ENCODE results near the gene AGBL1.

The AGBL1 gene

GRCh38 chr15:86362555-86362954 is 282.9 kb downstream of the AGBL1 start:
- Mint-ChIP-seq H3K36me3 (ENCODE audit: low read depth) (no peaks in the 10 kb centered on the region), H3K27me3 (ENCODE audit: low read depth) (no peaks in the 10 kb centered on the region), H3K4me3 (no peak overlapping the region), H3K9me3 (no peaks in the 10 kb centered on the region), H3K4me1 (ENCODE audit: low read depth) (no peaks in the 10 kb centered on the region), H3K27ac (no peak overlapping the region)
- no peak for DNase-seq (ENCODE audit: low spot score)

- Mint-ChIP-seq H3K9me3 (peaks cover 9% of the 10 kb centered on the region), H3K27me3 (ENCODE audit: low read depth) (no peaks in the 10 kb centered on the region), H3K27ac (no peak overlapping the region), H3K4me3 (no peak overlapping the region), H3K36me3 (ENCODE audit: low read depth) (no peaks in the 10 kb centered on the region), H3K4me1 (ENCODE audit: low read depth) (no peaks in the 10 kb centered on the region)
- no peak for DNase-seq (ENCODE audit: low spot score)
Observed at GRCh38 chr15:86373147-86373546, 293.5 kb downstream of the AGBL1 start.

- H3K36me3 Mint-ChIP-seq (ENCODE audit: low read depth), result no peaks in the 10 kb centered on the region
- H3K4me1 Mint-ChIP-seq (ENCODE audit: low read depth), result no peaks in the 10 kb centered on the region
- H3K4me3 Mint-ChIP-seq, result no peak overlapping the region
- no peaks in the 10 kb centered on the region for H3K27me3 Mint-ChIP-seq (ENCODE audit: low read depth)
- DNase-seq (ENCODE audit: low spot score), result no peak
- H3K27ac Mint-ChIP-seq, result no peak overlapping the region
- peaks cover 9% of the 10 kb centered on the region for H3K9me3 Mint-ChIP-seq
Observed at GRCh38 chr15:86375733-86376280, 296.1 kb downstream of the AGBL1 start.

GRCh38 chr15:86377914-86378313 is 298.2 kb downstream of the AGBL1 start:
- DNase-seq (ENCODE audit: low spot score), result no peak
- peaks cover 9% of the 10 kb centered on the region for H3K9me3 Mint-ChIP-seq
- H3K4me1 Mint-ChIP-seq (ENCODE audit: low read depth), result no peaks in the 10 kb centered on the region

GRCh38 chr15:86382341-86382740 is 302.7 kb downstream of the AGBL1 start:
- Mint-ChIP-seq H3K9me3 (no peaks in the 10 kb centered on the region), H3K36me3 (ENCODE audit: low read depth) (no peaks in the 10 kb centered on the region), H3K27me3 (ENCODE audit: low read depth) (no peaks in the 10 kb centered on the region), H3K4me1 (ENCODE audit: low read depth) (no peaks in the 10 kb centered on the region), H3K4me3 (no peak overlapping the region), H3K27ac (no peak overlapping the region)
- no peak for DNase-seq (ENCODE audit: low spot score)

More at GRCh38 chr15:86377914-86378313, 298.2 kb downstream of the AGBL1 start:
- Mint-ChIP-seq H3K27ac (no peak overlapping the region), H3K4me3 (no peak overlapping the region), H3K36me3 (ENCODE audit: low read depth) (no peaks in the 10 kb centered on the region), H3K27me3 (ENCODE audit: low read depth) (no peaks in the 10 kb centered on the region)

- H3K27ac Mint-ChIP-seq, result no peak overlapping the region
- no peak overlapping the region for H3K4me3 Mint-ChIP-seq
- no peak for DNase-seq (ENCODE audit: low spot score)
- H3K27me3 Mint-ChIP-seq (ENCODE audit: low read depth), result no peaks in the 10 kb centered on the region
- H3K36me3 Mint-ChIP-seq (ENCODE audit: low read depth), result no peaks in the 10 kb centered on the region
- H3K9me3 Mint-ChIP-seq, result no peaks in the 10 kb centered on the region
- H3K4me1 Mint-ChIP-seq (ENCODE audit: low read depth), result no peaks in the 10 kb centered on the region
Observed at GRCh38 chr15:86383611-86384010, 303.9 kb downstream of the AGBL1 start.

GRCh38 chr15:86384186-86384585 is 304.5 kb downstream of the AGBL1 start:
- Mint-ChIP-seq H3K4me3 (no peak overlapping the region), H3K36me3 (ENCODE audit: low read depth) (no peaks in the 10 kb centered on the region), H3K9me3 (no peaks in the 10 kb centered on the region), H3K27me3 (ENCODE audit: low read depth) (peaks cover under 1% of the 10 kb centered on the region), H3K27ac (no peak overlapping the region), H3K4me1 (ENCODE audit: low read depth) (no peaks in the 10 kb centered on the region)
- DNase-seq (ENCODE audit: low spot score), result no peak

- H3K9me3 Mint-ChIP-seq, result no peaks in the 10 kb centered on the region
- no peak overlapping the region for H3K4me3 Mint-ChIP-seq
- H3K27me3 Mint-ChIP-seq (ENCODE audit: low read depth), result peaks cover 6% of the 10 kb centered on the region
- no peaks in the 10 kb centered on the region for H3K36me3 Mint-ChIP-seq (ENCODE audit: low read depth)
- H3K27ac Mint-ChIP-seq, result no peak overlapping the region
- DNase-seq (ENCODE audit: low spot score), result no peak
- H3K4me1 Mint-ChIP-seq (ENCODE audit: low read depth), result no peaks in the 10 kb centered on the region
Observed at GRCh38 chr15:86392296-86392695, 312.6 kb downstream of the AGBL1 start.

- Mint-ChIP-seq H3K36me3 (ENCODE audit: low read depth) (no peaks in the 10 kb centered on the region), H3K9me3 (no peaks in the 10 kb centered on the region), H3K4me3 (no peak overlapping the region), H3K4me1 (ENCODE audit: low read depth) (no peaks in the 10 kb centered on the region), H3K27ac (no peak overlapping the region), H3K27me3 (ENCODE audit: low read depth) (peaks cover 6% of the 10 kb centered on the region)
- DNase-seq (ENCODE audit: low spot score), result no peak
Observed at GRCh38 chr15:86392874-86393273, 313.2 kb downstream of the AGBL1 start.

GRCh38 chr15:86394866-86395265 is 315.2 kb downstream of the AGBL1 start:
- H3K27me3 Mint-ChIP-seq (ENCODE audit: low read depth), result peaks cover 3% of the 10 kb centered on the region
- DNase-seq (ENCODE audit: low spot score), result no peak
- H3K27ac Mint-ChIP-seq, result no peak overlapping the region
- no peaks in the 10 kb centered on the region for H3K4me1 Mint-ChIP-seq (ENCODE audit: low read depth)
- no peaks in the 10 kb centered on the region for H3K9me3 Mint-ChIP-seq
- no peaks in the 10 kb centered on the region for H3K36me3 Mint-ChIP-seq (ENCODE audit: low read depth)
- H3K4me3 Mint-ChIP-seq, result no peak overlapping the region

GRCh38 chr15:86399041-86399954 is 319.6 kb downstream of the AGBL1 start:
- no peaks in the 10 kb centered on the region for H3K9me3 Mint-ChIP-seq
- H3K27me3 Mint-ChIP-seq (ENCODE audit: low read depth), result no peaks in the 10 kb centered on the region
- H3K27ac Mint-ChIP-seq, result no peak overlapping the region
- no peaks in the 10 kb centered on the region for H3K36me3 Mint-ChIP-seq (ENCODE audit: low read depth)
- no peak overlapping the region for H3K4me3 Mint-ChIP-seq
- H3K4me1 Mint-ChIP-seq (ENCODE audit: low read depth), result no peaks in the 10 kb centered on the region
- no peak for DNase-seq (ENCODE audit: low spot score)

- Mint-ChIP-seq H3K4me1 (ENCODE audit: low read depth) (no peaks in the 10 kb centered on the region), H3K27ac (no peak overlapping the region), H3K27me3 (ENCODE audit: low read depth) (no peaks in the 10 kb centered on the region), H3K36me3 (ENCODE audit: low read depth) (no peaks in the 10 kb centered on the region), H3K9me3 (no peaks in the 10 kb centered on the region), H3K4me3 (no peak overlapping the region)
- DNase-seq (ENCODE audit: low spot score), result no peak
Observed at GRCh38 chr15:86403221-86403620, 323.6 kb downstream of the AGBL1 start.

- Mint-ChIP-seq H3K27ac (no peak overlapping the region), H3K36me3 (ENCODE audit: low read depth) (no peaks in the 10 kb centered on the region), H3K9me3 (no peaks in the 10 kb centered on the region), H3K27me3 (ENCODE audit: low read depth) (no peaks in the 10 kb centered on the region), H3K4me3 (no peak overlapping the region), H3K4me1 (ENCODE audit: low read depth) (no peaks in the 10 kb centered on the region)
- DNase-seq (ENCODE audit: low spot score), result no peak
Observed at GRCh38 chr15:86403914-86404583, 324.4 kb downstream of the AGBL1 start.

GRCh38 chr15:86408261-86408660 is 328.6 kb downstream of the AGBL1 start:
- H3K27me3 Mint-ChIP-seq (ENCODE audit: low read depth), result no peaks in the 10 kb centered on the region
- H3K36me3 Mint-ChIP-seq (ENCODE audit: low read depth), result no peaks in the 10 kb centered on the region
- no peak overlapping the region for H3K4me3 Mint-ChIP-seq
- no peaks in the 10 kb centered on the region for H3K9me3 Mint-ChIP-seq
- DNase-seq (ENCODE audit: low spot score), result no peak
- no peak overlapping the region for H3K27ac Mint-ChIP-seq
- no peaks in the 10 kb centered on the region for H3K4me1 Mint-ChIP-seq (ENCODE audit: low read depth)

Measured in T-helper 2 cell treated with Interferon-gamma antibody and Interleukin-4, amounts not matched to agents 5 μg/mL and 100 μg/mL, for 36 hours (primary cell).